SK-N-MC (cell line): ENCODE results near the gene TFF2.

ENCODE experiments used
- DNase-seq: peaks from one replicate; pipeline ENCODE4 v3.0.0-alpha.2; 2011; ENCODE audit warnings: low read depth, low spot score
- H3K27ac ChIP-seq: fragments of 200-600 bp; sonication (generic); 2 replicates; pipeline ENCODE4 v1.5.1; 2016; ENCODE audit warnings: mixed run types
- H3K36me3 ChIP-seq: fragments of 200-600 bp; sonication (generic); 2 replicates; pipeline ENCODE4 v1.6.1; 2017; ENCODE audit warnings: antibody characterized with exemption, low read length, mixed read lengths; ENCODE audit not compliant: insufficient read depth
- H3K4me3 ChIP-seq: fragments of 200-600 bp; sonication (generic); 2 replicates; pipeline ENCODE4 v1.5.1; 2016
- H3K9ac ChIP-seq: fragments of 200-600 bp; sonication (generic); 2 replicates; pipeline ENCODE4 v1.8.0; 2017; ENCODE audit warnings: mixed run types, mixed read lengths; ENCODE audit not compliant: insufficient read length
- H3K9me3 ChIP-seq: fragments of 200-600 bp; sonication (generic); 2 replicates; pipeline ENCODE4 v1.6.1; 2017; ENCODE audit warnings: low read depth, mild to moderate bottlenecking, antibody characterized with exemption, low read length, moderate library complexity, mixed read lengths
- EZH2 ChIP-seq: fragments of 200-600 bp; sonication (generic); IDR thresholded peaks from one replicate; pipeline ENCODE4 v1.6.1; 2017; ENCODE audit warnings: antibody characterized with exemption
- FOXP2 ChIP-seq: optimal IDR thresholded peaks from 2 replicates; pipeline ENCODE3; 2011; ENCODE audit warnings: mild to moderate bottlenecking, moderate library complexity; ENCODE audit not compliant: insufficient read depth; ENCODE audit errors: extremely low read length, control extremely low read depth
- POLR2AphosphoS5 ChIP-seq: IDR thresholded peaks from 2 replicates; pipeline ENCODE4 v1.6.1; 2012; ENCODE audit warnings: mild to moderate bottlenecking, low read depth, low read length, borderline replicate concordance

The TFF2 gene

DNA sequence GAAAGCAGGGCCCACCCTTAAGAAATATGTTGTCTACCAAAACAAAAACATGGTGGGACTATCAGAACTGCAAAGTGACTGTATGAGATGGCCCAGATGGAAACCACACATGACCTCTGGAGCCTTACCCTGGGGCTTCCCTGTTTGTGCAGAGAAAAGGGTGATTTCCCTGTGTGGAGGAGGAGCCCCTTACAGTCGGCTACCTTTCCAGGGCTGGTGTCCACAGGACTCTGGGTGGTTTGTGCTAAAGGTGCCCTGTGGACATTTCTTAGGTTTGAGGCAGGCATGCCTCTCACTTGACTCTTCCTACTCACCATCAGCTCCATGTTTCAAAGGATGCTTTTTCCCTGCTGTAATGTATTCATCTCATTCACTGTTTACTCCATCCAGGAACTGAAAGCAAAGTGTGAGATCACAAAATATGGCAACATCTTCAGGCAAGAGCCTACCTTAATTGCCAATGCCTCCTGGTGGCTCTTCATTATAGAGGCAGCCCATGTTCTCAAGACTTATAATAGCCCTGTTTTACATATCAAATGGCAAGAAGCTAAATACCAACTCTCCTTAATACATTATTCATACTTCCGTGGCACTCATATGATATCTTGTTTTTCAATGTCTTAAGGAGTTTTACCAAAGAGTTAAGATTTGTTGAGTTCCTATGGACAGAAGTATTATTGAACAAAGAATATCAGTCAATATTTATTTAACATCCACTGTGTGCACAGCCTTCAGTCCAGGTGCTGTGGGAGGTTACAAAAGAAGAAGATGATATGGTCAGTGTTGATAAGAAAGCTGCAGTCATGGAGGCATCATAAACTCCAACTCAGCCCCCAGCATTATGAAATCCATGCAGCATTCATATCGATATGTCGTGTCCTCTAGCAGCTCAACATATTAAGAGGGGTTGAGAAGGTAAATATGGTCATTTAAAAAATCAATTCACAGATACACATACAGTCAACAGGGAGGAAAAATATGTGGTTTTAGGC is 20.1 kb downstream of the TFF2 start:
- H3K36me3 ChIP-seq = no peaks in the 10 kb centered on the region
- H3K9me3 ChIP-seq = no peaks in the 10 kb centered on the region
- no peak for TF ChIP-seq FOXP2
- no peak for TF ChIP-seq POLR2AphosphoS5
- no peak for TF ChIP-seq EZH2
- DNase-seq = no peak
- no peak overlapping the region for H3K4me3 ChIP-seq
- H3K27ac ChIP-seq = no peak overlapping the region
- H3K9ac ChIP-seq = no peak overlapping the region

DNA sequence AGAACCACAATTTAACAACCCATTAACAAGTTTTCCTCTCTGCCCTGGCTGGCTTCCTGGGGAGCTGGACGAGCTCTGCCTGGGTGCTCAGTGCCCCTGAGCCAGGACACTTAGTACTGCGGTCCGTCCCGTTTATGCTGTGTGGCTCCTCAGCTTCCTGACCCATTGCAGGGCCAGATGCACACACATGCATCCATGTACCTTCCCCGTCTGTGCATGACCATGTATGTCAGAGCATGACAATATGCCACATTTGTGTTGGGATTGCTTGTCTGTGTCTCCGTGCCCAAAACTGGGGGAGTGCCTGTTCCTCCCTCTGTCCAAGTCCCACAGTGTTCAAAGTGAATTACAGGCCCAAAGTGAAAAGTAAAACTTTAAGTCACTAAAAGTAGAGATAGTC is 25.9 kb downstream of the TFF2 start:
- Histone ChIP-seq H3K9me3 (no peaks in the 10 kb centered on the region), H3K36me3 (no peaks in the 10 kb centered on the region), H3K9ac (no peak overlapping the region), H3K4me3 (no peak overlapping the region), H3K27ac (no peak overlapping the region)
- DNase-seq = no peak
- TF ChIP-seq FOXP2 (no peak), POLR2AphosphoS5 (no peak), EZH2 (no peak)

DNA sequence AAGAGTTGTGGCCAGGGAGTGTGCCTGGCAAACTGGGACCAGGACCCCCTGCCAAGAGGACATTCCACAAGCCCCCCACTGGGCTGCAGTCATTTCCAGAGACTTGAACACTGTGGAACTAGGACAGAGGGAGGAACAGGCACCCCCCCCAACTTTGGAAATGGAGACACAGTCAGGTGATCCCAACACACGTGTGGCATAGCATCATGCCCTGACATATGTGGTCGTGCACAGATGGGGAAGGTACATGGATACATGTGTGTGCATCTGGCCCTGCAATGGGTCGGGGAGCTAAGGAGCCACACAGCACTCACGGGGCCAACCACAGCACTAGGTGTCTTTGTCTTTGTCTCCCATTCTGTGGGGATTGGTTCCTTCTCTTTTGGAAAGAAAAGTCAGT is 28.9 kb downstream of the TFF2 start:
- Histone ChIP-seq H3K9me3 (no peaks in the 10 kb centered on the region), H3K4me3 (no peak overlapping the region), H3K27ac (no peak overlapping the region), H3K36me3 (no peaks in the 10 kb centered on the region), H3K9ac (no peak overlapping the region)
- no peak for DNase-seq
- TF ChIP-seq FOXP2 (no peak), EZH2 (no peak), POLR2AphosphoS5 (no peak)

DNA sequence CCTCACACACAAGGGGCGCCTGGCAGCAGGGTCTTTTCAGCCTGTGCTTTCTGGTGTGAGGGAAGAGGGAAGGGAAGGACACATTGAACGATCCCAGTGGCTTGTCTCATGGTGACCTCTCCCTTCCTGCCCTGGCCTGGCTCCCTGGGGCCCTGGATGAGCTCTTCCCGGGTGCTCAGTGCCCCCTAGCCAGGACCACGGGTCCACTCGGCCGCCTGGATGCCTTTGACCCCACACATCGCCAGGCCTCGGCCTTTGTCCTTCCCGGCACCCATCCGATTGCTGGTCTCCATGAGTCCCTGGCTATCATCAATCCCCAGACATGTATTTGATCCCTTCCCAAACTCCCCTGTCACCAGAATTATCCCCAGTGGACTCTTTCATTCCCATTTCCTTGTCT is 29.6 kb downstream of the TFF2 start:
- H3K9me3 ChIP-seq = no peaks in the 10 kb centered on the region
- no peak overlapping the region for H3K27ac ChIP-seq
- no peak for DNase-seq
- H3K9ac ChIP-seq = no peak overlapping the region
- TF ChIP-seq FOXP2 = no peak
- no peak for TF ChIP-seq POLR2AphosphoS5
- TF ChIP-seq EZH2 = no peak
- no peak overlapping the region for H3K4me3 ChIP-seq
- no peaks in the 10 kb centered on the region for H3K36me3 ChIP-seq

DNA sequence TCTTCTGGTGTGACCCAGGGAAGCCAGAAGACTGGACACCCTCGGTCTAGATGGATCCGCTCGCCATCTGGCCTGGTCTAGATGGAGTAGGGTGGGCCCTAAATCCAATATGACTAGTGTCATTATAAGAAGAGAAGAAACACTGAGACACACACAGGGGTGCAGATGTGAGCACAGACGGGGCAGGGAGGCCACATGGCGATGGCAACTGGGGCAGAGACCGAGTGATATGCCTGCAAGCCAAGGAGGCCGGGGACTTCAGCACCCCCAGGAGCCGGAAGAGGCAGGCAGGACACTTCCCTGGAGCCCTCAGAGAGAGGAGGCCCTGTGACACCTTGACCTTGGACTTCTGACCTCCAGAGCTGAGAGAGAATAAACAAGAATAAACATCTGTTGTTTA is 30.0 kb downstream of the TFF2 start:
- TF ChIP-seq POLR2AphosphoS5 (no peak), FOXP2 (no peak), EZH2 (no peak)
- no peak for DNase-seq
- Histone ChIP-seq H3K27ac (no peak overlapping the region), H3K9me3 (no peaks in the 10 kb centered on the region), H3K4me3 (no peak overlapping the region), H3K36me3 (no peaks in the 10 kb centered on the region), H3K9ac (no peak overlapping the region)

DNA sequence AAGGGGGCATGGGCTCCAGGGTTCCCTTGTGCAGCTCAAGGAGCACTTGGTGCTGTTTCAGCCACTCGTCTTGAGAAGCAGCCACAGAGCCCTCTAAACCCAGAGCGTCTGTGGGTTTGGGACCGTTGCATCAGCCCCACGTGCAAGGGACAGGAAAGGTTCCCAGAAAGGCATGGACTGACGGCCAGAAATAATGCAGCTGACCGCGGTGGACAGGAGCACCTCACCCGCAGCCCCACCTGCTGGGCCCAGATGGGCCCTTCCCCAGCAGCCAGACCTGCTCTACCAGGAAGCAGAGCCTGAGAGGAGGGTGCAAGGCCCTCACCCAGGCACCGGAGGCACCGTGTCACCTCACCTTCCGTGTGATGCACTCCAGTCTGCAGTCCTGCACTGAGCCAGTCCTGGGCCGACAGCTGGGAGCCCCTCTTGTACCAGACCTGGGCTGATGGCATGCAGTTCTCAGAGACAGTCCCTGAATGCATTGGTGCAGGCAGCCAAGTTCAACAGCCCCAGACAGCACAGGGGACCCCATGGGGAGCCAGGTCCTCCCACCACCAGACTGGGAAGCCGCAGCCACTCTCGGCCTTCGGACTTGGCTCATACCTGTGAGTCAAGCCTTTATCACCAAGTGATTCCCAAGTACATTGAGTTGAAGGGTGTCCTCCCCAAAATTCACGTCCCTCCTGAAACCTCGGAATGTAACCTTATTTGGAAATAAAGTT is 30.8 kb downstream of the TFF2 start:
- TF ChIP-seq EZH2 = no peak
- TF ChIP-seq FOXP2 = no peak
- no peak for TF ChIP-seq POLR2AphosphoS5
- no peak for DNase-seq
- Histone ChIP-seq H3K9ac (no peak overlapping the region), H3K9me3 (no peaks in the 10 kb centered on the region), H3K4me3 (no peak overlapping the region), H3K36me3 (no peaks in the 10 kb centered on the region), H3K27ac (no peak overlapping the region)

DNA sequence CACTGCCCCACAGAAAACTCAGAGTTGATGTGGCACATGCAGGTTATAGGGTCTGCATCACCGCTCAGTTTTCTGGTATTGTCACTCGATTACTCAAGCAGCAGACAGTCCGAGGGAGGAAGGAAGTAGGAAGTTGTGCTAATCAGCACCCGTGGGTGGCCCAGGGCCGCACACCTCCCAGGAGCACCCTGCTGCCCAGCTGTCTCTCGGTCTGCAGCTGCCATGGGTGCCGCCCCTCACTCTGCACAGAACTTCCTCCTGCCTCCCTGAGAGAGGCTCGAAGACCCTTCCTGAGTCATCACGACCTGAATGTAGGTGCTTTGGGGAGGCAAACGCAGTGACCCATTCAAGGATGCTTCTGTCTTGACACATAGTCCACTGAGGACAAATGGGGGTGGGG is 31.4 kb downstream of the TFF2 start:
- DNase-seq = no peak
- TF ChIP-seq FOXP2 (no peak), EZH2 (no peak), POLR2AphosphoS5 (no peak)
- no peaks in the 10 kb centered on the region for H3K9me3 ChIP-seq
- H3K27ac ChIP-seq = no peak overlapping the region
- H3K4me3 ChIP-seq = no peak overlapping the region
- no peak overlapping the region for H3K9ac ChIP-seq
- no peaks in the 10 kb centered on the region for H3K36me3 ChIP-seq

DNA sequence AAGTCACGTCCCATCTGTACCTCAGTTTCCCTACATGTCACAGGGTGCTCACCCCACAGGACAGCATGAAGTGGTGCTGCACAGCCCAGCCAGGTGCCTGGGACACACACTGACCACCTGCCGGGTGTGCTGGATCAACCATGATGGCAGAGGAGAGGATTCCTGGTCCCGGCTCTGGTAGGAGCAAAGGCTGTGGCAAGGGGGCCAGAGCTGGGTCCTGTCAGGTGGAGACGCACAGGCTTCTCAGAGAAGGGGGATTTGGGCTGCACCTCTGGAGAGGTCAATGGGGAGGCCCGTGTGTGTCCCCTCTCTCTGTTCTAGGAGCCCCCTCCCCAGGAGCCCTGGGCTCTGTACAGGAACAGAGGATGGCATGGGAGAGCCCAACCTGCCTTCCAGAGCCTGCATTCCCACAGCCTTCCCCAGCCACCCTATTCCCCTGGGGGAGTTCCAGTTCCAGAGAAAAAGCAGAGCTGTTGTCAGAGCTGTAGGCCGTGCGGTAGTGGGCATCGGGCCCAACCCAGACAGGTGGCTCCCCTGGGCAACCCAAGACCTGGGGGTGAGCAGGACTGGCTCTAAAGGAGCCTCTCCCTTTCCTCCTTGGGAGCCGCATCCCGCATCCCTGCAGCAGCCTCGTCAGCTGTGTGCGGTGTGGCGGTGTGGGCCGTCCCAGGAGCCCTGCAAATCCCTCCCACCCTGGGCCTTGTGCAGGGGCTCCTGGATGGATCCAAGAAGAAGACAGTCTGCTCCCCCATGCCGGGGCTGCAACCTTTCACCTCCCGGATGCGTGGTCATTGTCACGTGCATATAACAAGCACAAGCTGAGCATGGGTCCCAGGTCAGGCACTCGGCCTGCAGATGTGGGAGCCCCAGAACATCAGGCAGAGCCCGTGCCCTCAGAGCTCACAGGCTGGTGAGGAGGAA is 32.7 kb downstream of the TFF2 start:
- TF ChIP-seq FOXP2 = no peak
- no peak overlapping the region for H3K4me3 ChIP-seq
- no peaks in the 10 kb centered on the region for H3K36me3 ChIP-seq
- no peaks in the 10 kb centered on the region for H3K9me3 ChIP-seq
- H3K9ac ChIP-seq = no peak overlapping the region
- H3K27ac ChIP-seq = no peak overlapping the region
- no peak for DNase-seq
